ENCODE data around the gene MYMK.

DNA sequence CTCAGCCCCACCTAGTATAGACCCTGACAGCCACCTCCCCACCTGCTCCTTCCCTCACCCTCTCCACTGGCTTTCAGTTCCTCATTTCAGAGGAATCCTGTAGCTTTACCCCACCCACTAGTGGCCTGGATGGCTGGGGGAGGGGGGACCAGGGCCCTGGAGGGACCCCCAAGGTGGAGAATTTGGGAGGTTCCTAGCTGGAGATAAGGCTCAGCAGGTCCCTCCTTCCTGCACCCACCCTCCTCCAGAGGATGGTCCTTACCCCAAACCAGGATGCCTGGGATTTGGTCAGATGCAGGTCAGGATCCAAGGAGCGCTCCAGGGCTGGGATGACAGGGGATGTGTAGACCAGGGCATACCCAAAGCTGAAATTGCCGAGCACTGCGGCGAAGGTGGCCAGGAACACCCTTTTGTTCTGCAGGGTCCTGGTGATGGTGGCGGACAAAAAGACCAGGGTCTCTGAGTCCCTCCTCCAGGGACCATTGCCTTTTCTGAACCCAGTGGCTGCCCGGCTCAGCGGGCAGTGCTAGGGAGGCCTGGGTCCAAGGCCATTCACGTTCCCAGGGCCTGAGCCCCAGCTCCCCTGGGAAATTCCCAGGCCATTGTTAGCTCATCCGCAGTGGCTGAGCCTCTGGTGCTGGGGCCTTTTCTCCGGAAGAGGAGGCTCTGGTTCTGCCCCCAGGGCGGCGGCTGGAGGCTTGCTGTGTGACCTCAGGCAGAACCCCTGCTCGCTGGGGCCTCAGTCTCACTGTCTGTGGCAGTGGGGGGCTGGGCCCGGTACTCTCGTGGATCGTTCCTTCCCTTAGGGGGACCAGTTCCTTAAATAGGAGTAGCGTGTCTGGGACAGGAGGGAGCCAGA, 46.5 kb downstream of the MYMK start:
- TF ChIP-seq CTCF (IDR thresholded peaks at IDR 0.05) (no peak), POLR2AphosphoS5 (IDR thresholded peaks at IDR 0.05) (no peak), EP300 (IDR thresholded peaks at IDR 0.05) (no peak), POLR2A (IDR thresholded peaks at IDR 0.05) (no peak)

Data from sigmoid colon (tissue), 4 donors.